PC-3 (cell line): ENCODE results near the gene SKAP1. TPM values are rescaled to one million over a fixed set of nuclear protein-coding genes. Genes with fewer than 3 reads are reported as not detected.
A peak's percentile ranks its signal among the peaks of the same experiment; 100 is the strongest.

ENCODE experiments used
- ATAC-seq: fragments of 200-7000 bp; cut with Tn5 transposase; 2 replicates; pipeline ENCODE4 v1.9.1; 2020; ENCODE audit warnings: mild to moderate bottlenecking, moderate library complexity
- BruUV-seq: library from RNA; stranded (reverse); fragments of 400-500 nt; replicated peaks from 2 replicates; lab custom pipeline; 2021; lab: Mats Ljungman, UMichigan
- CTCF ChIA-PET: fragments of 300-600 bp; sonication (Branson Sonifier 250); formaldehyde crosslinking; loops from one replicate; lab custom pipeline; 2022; ENCODE audit warnings: antibody characterized with exemption; lab: Charles Lee
- POLR2A ChIA-PET: fragments of 300-600 bp; sonication (Branson Sonifier 250); formaldehyde crosslinking; loops from one replicate; lab custom pipeline; 2022; ENCODE audit warnings: antibody characterized with exemption; ENCODE audit not compliant: unreplicated experiment; lab: Charles Lee
- DNase-seq: peaks from one replicate; pipeline ENCODE4 v3.0.0-alpha.2; 2015
- H2AFZ ChIP-seq: fragments of 300-600 bp; sonication (generic); 2 replicates; pipeline ENCODE4 v1.6.0; 2016; ENCODE audit warnings: antibody characterized with exemption, low read length
- H3F3A ChIP-seq: fragments of 300-600 bp; sonication (generic); one replicate; pipeline ENCODE4 v1.6.0; 2017; ENCODE audit warnings: antibody characterized with exemption, low read length, control low read depth, mild to moderate bottlenecking; ENCODE audit not compliant: unreplicated experiment
- H3K27ac ChIP-seq: fragments of 300-600 bp; sonication (generic); 2 replicates; pipeline ENCODE4 v1.5.1; 2016; ENCODE audit warnings: mild to moderate bottlenecking, low read length
- H3K27me3 ChIP-seq: fragments of 300-600 bp; sonication (generic); 2 replicates; pipeline ENCODE4 v1.6.1; 2016; ENCODE audit warnings: low read length, mixed read lengths
- H3K36me3 ChIP-seq: fragments of 300-600 bp; sonication (generic); 2 replicates; pipeline ENCODE4 v1.6.1; 2016; ENCODE audit warnings: low read depth, mixed run types, low read length, mixed read lengths
- H3K4me1 ChIP-seq: fragments of 300-600 bp; sonication (generic); 2 replicates; pipeline ENCODE4 v1.5.1; 2016; ENCODE audit warnings: low read length; ENCODE audit not compliant: insufficient read depth
- H3K4me2 ChIP-seq: fragments of 300-600 bp; sonication (generic); 2 replicates; pipeline ENCODE4 v1.6.0; 2016; ENCODE audit warnings: low read length
- H3K4me3 ChIP-seq: fragments of 300-600 bp; sonication (generic); 2 replicates; pipeline ENCODE4 v1.5.1; 2016; ENCODE audit warnings: mild to moderate bottlenecking, low read length, mixed read lengths
- H3K79me2 ChIP-seq: fragments of 300-600 bp; sonication (generic); 2 replicates; pipeline ENCODE4 v1.6.1; 2017; ENCODE audit warnings: low read length, mixed read lengths
- H3K9ac ChIP-seq: fragments of 300-600 bp; sonication (generic); 2 replicates; pipeline ENCODE4 v1.6.0; 2016; ENCODE audit warnings: mild to moderate bottlenecking, low read length
- H3K9me2 ChIP-seq: fragments of 300-600 bp; sonication (generic); replicated peaks from 2 replicates; pipeline ENCODE4 v1.6.1; 2016; ENCODE audit warnings: mixed run types, low read length, mixed read lengths
- H3K9me3 ChIP-seq: fragments of 300-600 bp; sonication (generic); 2 replicates; pipeline ENCODE4 v1.6.1; 2016; ENCODE audit warnings: low read length, mixed read lengths
- H4K20me1 ChIP-seq: fragments of 300-600 bp; sonication (generic); 2 replicates; pipeline ENCODE4 v1.6.1; 2016; ENCODE audit warnings: low read length, mixed read lengths
- EZH2 ChIP-seq: fragments of 300-600 bp; sonication (generic); IDR thresholded peaks from one replicate; pipeline ENCODE4 v1.6.1; 2017; ENCODE audit warnings: antibody characterized with exemption, mild to moderate bottlenecking, low read length; ENCODE audit not compliant: unreplicated experiment
- EZH2phosphoT487 ChIP-seq: fragments of 300-600 bp; sonication (generic); IDR thresholded peaks from 2 replicates; pipeline ENCODE4 v1.6.1; 2018; ENCODE audit warnings: mild to moderate bottlenecking, antibody characterized with exemption, low read length, borderline replicate concordance
- intact Hi-C: fragments of 100-400 bp; cut with micrococcal nuclease; formaldehyde crosslinking; loops from 2 replicates; pipeline ENCODE4 v1.9.0; 2023
- total RNA-seq: library from RNA; depleted of rRNA; stranded (reverse); fragments of >200 nt; gene quantifications from 2 replicates; pipeline ENCODE4 v1.2.3, GENCODE V29; 2014
- TF ChIP-seq, protein P1 (sequence below): fragments of 300-600 bp; sonication (generic); conservative IDR thresholded peaks from 2 replicates; pipeline ENCODE4 v1.5.1; 2017; ENCODE audit warnings: antibody characterized with exemption, low read depth, mild to moderate bottlenecking, low read length

The SKAP1 gene
- total RNA-seq, 1 experiment from 2014 or later: not detected

DNA sequence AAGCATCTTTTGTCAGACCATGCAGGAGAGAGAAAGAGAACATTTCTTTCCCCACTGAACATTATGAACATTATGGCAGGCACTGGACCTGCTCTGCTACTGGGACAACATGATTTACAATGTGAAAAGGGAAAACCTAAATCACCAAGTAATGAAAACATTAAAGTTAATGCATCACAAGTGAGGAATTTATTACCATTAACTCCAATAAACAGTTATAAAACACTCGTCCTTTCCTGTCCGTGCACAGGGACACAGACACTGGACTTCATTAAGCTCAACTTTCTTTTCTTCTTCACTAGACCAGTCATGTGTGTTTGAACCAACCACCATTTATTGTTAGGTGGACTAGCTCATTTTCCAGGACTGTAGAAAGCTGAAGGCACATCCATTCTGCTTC is 227.1 kb downstream of the SKAP1 start:
- no peak overlapping the region for H3K9ac ChIP-seq
- intact Hi-C loops: no loop called here
- no peaks in the 10 kb centered on the region for H3K79me2 ChIP-seq
- ATAC-seq (peak; percentile 33), DNase-seq (no peak)
- H3K4me1 ChIP-seq: peaks cover 10% of the 10 kb centered on the region; the same call in 1 of the 2 replicates
- H3K9me3 ChIP-seq: no peaks in the 10 kb centered on the region
- no peaks in the 10 kb centered on the region for H3K9me2 ChIP-seq
- no peak overlapping the region for H2AFZ ChIP-seq
- H3K36me3 ChIP-seq: no peaks in the 10 kb centered on the region
- no peak overlapping the region for H3K27ac ChIP-seq
- no peaks in the 10 kb centered on the region for H3F3A ChIP-seq
- no peak overlapping the region for H3K4me2 ChIP-seq
- CTCF ChIA-PET: interaction anchor here (0.5 kb wide), 1 partner anchor 62 kb away, joined by 3 read pairs; no protein-coding TSS in a partner anchor
- TF ChIP-seq EZH2 (no peak), EZH2phosphoT487 (no peak)
- TF ChIP-seq, protein P1, sequence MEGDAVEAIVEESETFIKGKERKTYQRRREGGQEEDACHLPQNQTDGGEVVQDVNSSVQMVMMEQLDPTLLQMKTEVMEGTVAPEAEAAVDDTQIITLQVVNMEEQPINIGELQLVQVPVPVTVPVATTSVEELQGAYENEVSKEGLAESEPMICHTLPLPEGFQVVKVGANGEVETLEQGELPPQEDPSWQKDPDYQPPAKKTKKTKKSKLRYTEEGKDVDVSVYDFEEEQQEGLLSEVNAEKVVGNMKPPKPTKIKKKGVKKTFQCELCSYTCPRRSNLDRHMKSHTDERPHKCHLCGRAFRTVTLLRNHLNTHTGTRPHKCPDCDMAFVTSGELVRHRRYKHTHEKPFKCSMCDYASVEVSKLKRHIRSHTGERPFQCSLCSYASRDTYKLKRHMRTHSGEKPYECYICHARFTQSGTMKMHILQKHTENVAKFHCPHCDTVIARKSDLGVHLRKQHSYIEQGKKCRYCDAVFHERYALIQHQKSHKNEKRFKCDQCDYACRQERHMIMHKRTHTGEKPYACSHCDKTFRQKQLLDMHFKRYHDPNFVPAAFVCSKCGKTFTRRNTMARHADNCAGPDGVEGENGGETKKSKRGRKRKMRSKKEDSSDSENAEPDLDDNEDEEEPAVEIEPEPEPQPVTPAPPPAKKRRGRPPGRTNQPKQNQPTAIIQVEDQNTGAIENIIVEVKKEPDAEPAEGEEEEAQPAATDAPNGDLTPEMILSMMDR: no peak
- H3K4me3 ChIP-seq: no peak overlapping the region
- POLR2A ChIA-PET: interaction anchor here (0.6 kb wide), 1 partner anchor 11 kb away, joined by 3 read pairs; no protein-coding TSS in a partner anchor
- H4K20me1 ChIP-seq: no peaks in the 10 kb centered on the region
- BruUV-seq: no TSS peak
- no peaks in the 10 kb centered on the region for H3K27me3 ChIP-seq

DNA sequence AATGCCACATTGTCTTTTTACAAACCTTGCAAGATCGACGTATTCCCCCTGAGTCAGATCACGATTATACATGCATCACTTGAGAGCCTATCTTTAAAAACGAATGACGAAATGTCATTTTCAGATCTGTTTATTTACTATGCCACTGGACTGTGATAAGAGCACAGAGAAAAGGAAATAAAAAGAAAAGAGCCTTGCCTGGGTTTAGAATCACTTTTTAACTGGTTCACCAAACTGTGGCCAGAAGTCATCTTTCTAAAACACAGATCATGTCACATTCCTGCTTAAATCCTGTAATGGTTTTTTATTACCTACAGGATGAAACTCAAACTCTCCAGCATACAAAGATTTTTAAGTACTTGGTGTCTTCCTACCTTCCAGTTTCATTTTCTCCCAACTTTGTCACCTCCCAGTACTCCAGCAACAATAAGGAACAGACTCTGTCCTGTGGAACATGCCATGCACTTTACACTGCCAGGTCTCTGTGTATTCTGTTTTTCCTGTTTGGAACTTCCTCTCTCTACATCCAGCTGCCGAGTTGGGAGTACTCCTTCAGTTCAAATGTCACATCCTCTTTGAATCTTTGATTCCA is 231.0 kb downstream of the SKAP1 start:
- Histone ChIP-seq H3K27me3 (no peaks in the 10 kb centered on the region), H3K36me3 (no peaks in the 10 kb centered on the region), H3K9me3 (no peaks in the 10 kb centered on the region), H3F3A (no peaks in the 10 kb centered on the region), H3K27ac (no peak overlapping the region), H3K9ac (no peak overlapping the region), H3K79me2 (no peaks in the 10 kb centered on the region), H3K4me3 (peak overlapping the region; percentile 41; the same call in 1 of the 2 replicates), H2AFZ (peak overlapping the region; percentile 60), H3K4me1 (peaks cover 25% of the 10 kb centered on the region), H4K20me1 (no peaks in the 10 kb centered on the region), H3K9me2 (no peaks in the 10 kb centered on the region), H3K4me2 (peak overlapping the region; percentile 67)
- POLR2A ChIA-PET: no interaction called here
- no TSS peak for BruUV-seq
- intact Hi-C loops: no loop called here
- no peak for ATAC-seq
- CTCF ChIA-PET: no interaction called here
- DNase-seq: no peak
- no peak for TF ChIP-seq EZH2
- TF ChIP-seq, protein P1: no peak
- TF ChIP-seq EZH2phosphoT487: no peak

DNA sequence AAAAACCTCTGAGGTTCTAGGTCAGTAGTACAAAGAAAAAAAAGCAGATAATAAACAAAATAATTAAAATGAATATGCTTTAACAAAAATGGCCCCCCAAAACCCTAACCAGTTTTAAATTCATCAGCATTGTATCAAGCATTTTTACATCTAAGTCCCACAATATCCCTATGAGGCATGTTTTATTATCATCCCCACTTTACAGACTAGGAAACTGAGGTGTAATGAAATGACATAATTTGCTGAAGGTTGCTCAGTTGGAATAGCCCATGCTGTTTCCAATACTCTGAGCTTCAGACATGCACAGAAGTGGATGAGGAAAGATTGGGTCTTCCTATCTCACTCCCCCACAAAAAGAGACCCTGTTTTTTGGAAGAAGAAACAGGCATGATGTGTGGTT is 234.1 kb downstream of the SKAP1 start:
- Histone ChIP-seq H3K27ac (no peak overlapping the region), H3K4me3 (no peak overlapping the region), H3K9me3 (no peaks in the 10 kb centered on the region), H3F3A (no peaks in the 10 kb centered on the region), H3K4me1 (peaks cover 43% of the 10 kb centered on the region), H3K4me2 (no peak overlapping the region), H3K9ac (no peak overlapping the region), H3K27me3 (no peaks in the 10 kb centered on the region), H2AFZ (no peak overlapping the region), H3K9me2 (no peaks in the 10 kb centered on the region), H3K36me3 (no peaks in the 10 kb centered on the region), H4K20me1 (no peaks in the 10 kb centered on the region), H3K79me2 (no peaks in the 10 kb centered on the region)
- TF ChIP-seq EZH2phosphoT487 (no peak), EZH2 (no peak)
- TF ChIP-seq, protein P1: no peak
- BruUV-seq: no TSS peak
- ChIA-PET CTCF (no interaction called here), POLR2A (no interaction called here)
- ATAC-seq (no peak), DNase-seq (no peak)
- intact Hi-C loops: no loop called here
